Astrocyte (in vitro differentiated cells and primary cell): ENCODE measurements around the gene LAMB4. TPM values are rescaled to one million over a fixed set of nuclear protein-coding genes. Genes with fewer than 3 reads are reported as not detected.

Experiments used
- DNase-seq: peaks from one replicate; pipeline ENCODE4 v3.0.0-alpha.2; 2010; ENCODE audit warnings: low read depth
- FAIRE-seq: peaks from 2 replicates; lab custom pipeline; 2011; peaks lifted over from hg19 to GRCh38; lab: Jason Lieb, UNC
- H2AFZ ChIP-seq: 2 replicates; pipeline ENCODE4 v1.6.0; 2012; ENCODE audit warnings: low read depth, low read length, inconsistent platforms
- H3K27ac ChIP-seq: 2 replicates; pipeline ENCODE4 v1.5.1; 2011; ENCODE audit warnings: low read depth, low read length, inconsistent platforms
- H3K27me3 ChIP-seq: 2 replicates; pipeline ENCODE4 v1.6.0; 2011; ENCODE audit warnings: low read length, inconsistent platforms; ENCODE audit not compliant: insufficient read depth
- H3K36me3 ChIP-seq: 2 replicates; pipeline ENCODE4 v1.5.1; 2011; ENCODE audit warnings: low read length, inconsistent platforms; ENCODE audit not compliant: insufficient read depth
- H3K4me1 ChIP-seq: 2 replicates; pipeline ENCODE4 v1.5.1; 2011; ENCODE audit warnings: low read length, inconsistent platforms; ENCODE audit not compliant: insufficient read depth
- H3K4me2 ChIP-seq: 2 replicates; pipeline ENCODE4 v1.6.0; 2012; ENCODE audit warnings: low read length, inconsistent platforms
- H3K4me3 ChIP-seq: 2 replicates; pipeline ENCODE4 v1.5.1; 2011; ENCODE audit warnings: low read depth, mild to moderate bottlenecking, low read length, inconsistent platforms; ENCODE audit not compliant: insufficient read depth
- H3K79me2 ChIP-seq: 2 replicates; pipeline ENCODE4 v1.6.0; 2012; ENCODE audit warnings: mild to moderate bottlenecking, low read length, inconsistent platforms; ENCODE audit not compliant: insufficient read depth
- H3K9ac ChIP-seq: 2 replicates; pipeline ENCODE4 v1.6.0; 2012; ENCODE audit warnings: mild to moderate bottlenecking, low read length, inconsistent platforms
- H3K9me3 ChIP-seq: 2 replicates; pipeline ENCODE4 v1.5.1; 2012; ENCODE audit warnings: low read depth, mild to moderate bottlenecking, low read length, inconsistent platforms; ENCODE audit not compliant: insufficient read depth
- H4K20me1 ChIP-seq: 2 replicates; pipeline ENCODE4 v1.6.0; 2012; ENCODE audit warnings: low read length, inconsistent platforms; ENCODE audit not compliant: insufficient read depth
- H3K27ac Mint-ChIP-seq: one replicate; pipeline ENCODE4 v1.8.0; 2021; ENCODE audit warnings: mild to moderate bottlenecking, mixed read lengths; ENCODE audit not compliant: unreplicated experiment
- H3K27me3 Mint-ChIP-seq: one replicate; pipeline ENCODE4 v1.8.0; 2021; ENCODE audit warnings: low read depth, mixed read lengths; ENCODE audit not compliant: unreplicated experiment
- H3K36me3 Mint-ChIP-seq: one replicate; pipeline ENCODE4 v1.8.0; 2021; ENCODE audit warnings: low read depth, mixed read lengths; ENCODE audit not compliant: unreplicated experiment
- H3K4me1 Mint-ChIP-seq: one replicate; pipeline ENCODE4 v1.8.0; 2021; ENCODE audit warnings: low read depth, mixed read lengths; ENCODE audit not compliant: unreplicated experiment
- H3K4me3 Mint-ChIP-seq: one replicate; pipeline ENCODE4 v1.8.0; 2021; ENCODE audit warnings: mild to moderate bottlenecking, moderate library complexity, mixed read lengths; ENCODE audit not compliant: unreplicated experiment
- H3K9me3 Mint-ChIP-seq: one replicate; pipeline ENCODE4 v1.8.0; 2021; ENCODE audit warnings: mild to moderate bottlenecking, mixed read lengths; ENCODE audit not compliant: unreplicated experiment
- EZH2 ChIP-seq: IDR thresholded peaks from 2 replicates; pipeline ENCODE4 v1.6.1; 2012; ENCODE audit warnings: mild to moderate bottlenecking, low read length, inconsistent platforms; ENCODE audit not compliant: insufficient read depth
- total RNA-seq: library from RNA; stranded (reverse); gene quantifications from 2 replicates; pipeline ENCODE4 v1.2.1, GENCODE V29; 2021
- TF ChIP-seq, protein P1 (sequence below): IDR thresholded peaks from 2 replicates; pipeline ENCODE4 v1.5.1; 2011; ENCODE audit warnings: low read depth, mild to moderate bottlenecking, inconsistent platforms, low read length, moderate library complexity; ENCODE audit not compliant: insufficient read depth

The LAMB4 gene
- total RNA-seq, 1 donor from 2014 or later = 0.16 TPM

DNA sequence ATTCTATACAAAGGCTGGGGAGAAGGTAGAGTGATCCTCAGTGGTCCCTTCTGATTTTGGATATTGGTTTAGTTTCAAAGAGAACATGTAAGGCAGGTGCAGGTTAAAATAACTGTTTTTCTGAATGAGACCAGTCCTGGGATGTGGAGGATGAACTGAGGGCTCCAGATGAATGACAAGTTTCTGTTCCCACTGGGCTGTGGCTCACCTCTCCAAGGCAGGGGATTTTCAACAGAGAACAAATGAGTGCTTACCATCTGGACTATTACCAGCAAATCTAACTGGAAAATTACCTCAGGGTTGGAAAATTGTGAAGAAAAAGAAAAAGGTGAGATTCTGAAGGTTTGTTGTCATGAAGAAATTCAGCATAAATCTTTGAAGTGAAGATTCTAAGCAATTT is 8.0 kb downstream of the LAMB4 start:
- FAIRE-seq (no peak), DNase-seq (no peak)
- Histone ChIP-seq H3K9me3 (no peaks in the 10 kb centered on the region), H3K4me1 (no peaks in the 10 kb centered on the region), H3K27ac (no peak overlapping the region), H3K4me2 (no peak overlapping the region), H2AFZ (no peak overlapping the region), H3K79me2 (no peaks in the 10 kb centered on the region), H3K27me3 (no peaks in the 10 kb centered on the region), H4K20me1 (no peaks in the 10 kb centered on the region), H3K36me3 (no peaks in the 10 kb centered on the region), H3K4me3 (no peak overlapping the region), H3K9ac (no peak overlapping the region)
- H3K27me3 Mint-ChIP-seq = no peaks in the 10 kb centered on the region
- H3K4me3 Mint-ChIP-seq = no peak overlapping the region
- TF ChIP-seq, protein P1, sequence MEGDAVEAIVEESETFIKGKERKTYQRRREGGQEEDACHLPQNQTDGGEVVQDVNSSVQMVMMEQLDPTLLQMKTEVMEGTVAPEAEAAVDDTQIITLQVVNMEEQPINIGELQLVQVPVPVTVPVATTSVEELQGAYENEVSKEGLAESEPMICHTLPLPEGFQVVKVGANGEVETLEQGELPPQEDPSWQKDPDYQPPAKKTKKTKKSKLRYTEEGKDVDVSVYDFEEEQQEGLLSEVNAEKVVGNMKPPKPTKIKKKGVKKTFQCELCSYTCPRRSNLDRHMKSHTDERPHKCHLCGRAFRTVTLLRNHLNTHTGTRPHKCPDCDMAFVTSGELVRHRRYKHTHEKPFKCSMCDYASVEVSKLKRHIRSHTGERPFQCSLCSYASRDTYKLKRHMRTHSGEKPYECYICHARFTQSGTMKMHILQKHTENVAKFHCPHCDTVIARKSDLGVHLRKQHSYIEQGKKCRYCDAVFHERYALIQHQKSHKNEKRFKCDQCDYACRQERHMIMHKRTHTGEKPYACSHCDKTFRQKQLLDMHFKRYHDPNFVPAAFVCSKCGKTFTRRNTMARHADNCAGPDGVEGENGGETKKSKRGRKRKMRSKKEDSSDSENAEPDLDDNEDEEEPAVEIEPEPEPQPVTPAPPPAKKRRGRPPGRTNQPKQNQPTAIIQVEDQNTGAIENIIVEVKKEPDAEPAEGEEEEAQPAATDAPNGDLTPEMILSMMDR = no peak
- TF ChIP-seq EZH2 = no peak
- H3K9me3 Mint-ChIP-seq = no peaks in the 10 kb centered on the region
- H3K36me3 Mint-ChIP-seq = no peaks in the 10 kb centered on the region
- no peaks in the 10 kb centered on the region for H3K4me1 Mint-ChIP-seq
- H3K27ac Mint-ChIP-seq = no peak overlapping the region

DNA sequence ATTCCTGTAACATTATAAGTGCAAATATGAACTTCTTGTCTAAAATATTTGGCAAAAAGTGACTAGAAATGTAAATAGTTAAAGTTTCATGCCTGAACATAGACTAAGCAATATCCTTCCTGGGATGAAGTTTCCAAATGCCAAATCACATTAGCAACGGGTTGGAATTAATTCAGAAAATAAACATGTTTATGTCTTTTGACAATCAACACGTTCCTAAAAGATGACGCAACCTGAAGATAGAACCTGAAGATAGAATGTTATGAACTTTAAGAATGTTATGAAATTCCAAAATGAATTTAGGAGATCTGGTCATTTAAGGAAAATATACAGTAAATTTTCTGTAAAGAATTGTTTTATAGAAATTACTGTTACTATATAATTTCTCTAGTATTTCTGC is 9.2 kb downstream of the LAMB4 start:
- no peak overlapping the region for H3K4me3 Mint-ChIP-seq

DNA sequence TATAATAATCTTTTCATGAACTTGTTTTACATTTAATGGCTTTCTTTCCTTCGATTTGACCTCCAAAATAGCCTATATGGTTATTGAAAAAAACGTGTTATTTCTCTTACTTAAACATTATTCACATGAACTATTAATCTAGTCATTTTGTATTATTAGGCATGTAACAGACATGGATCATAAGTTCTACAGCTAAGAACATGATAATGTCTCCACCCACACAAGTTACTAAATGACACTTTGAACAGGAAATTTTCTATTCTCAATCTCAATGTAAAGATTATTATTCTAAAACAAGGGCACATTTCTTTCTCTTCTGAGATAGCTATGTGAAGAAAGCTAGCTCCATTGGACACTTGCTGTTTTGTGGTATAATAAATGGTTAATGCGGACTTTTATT is 10.0 kb downstream of the LAMB4 start:
- no peak for TF ChIP-seq EZH2
- TF ChIP-seq, protein P1 = no peak
- Mint-ChIP-seq H3K27ac (no peak overlapping the region), H3K4me3 (no peak overlapping the region), H3K36me3 (no peaks in the 10 kb centered on the region), H3K4me1 (no peaks in the 10 kb centered on the region), H3K9me3 (no peaks in the 10 kb centered on the region), H3K27me3 (no peaks in the 10 kb centered on the region)
- Histone ChIP-seq H3K9me3 (no peaks in the 10 kb centered on the region), H3K4me1 (no peaks in the 10 kb centered on the region), H3K27me3 (no peaks in the 10 kb centered on the region), H2AFZ (no peak overlapping the region), H3K27ac (no peak overlapping the region), H3K9ac (no peak overlapping the region), H3K4me2 (no peak overlapping the region), H4K20me1 (no peaks in the 10 kb centered on the region), H3K36me3 (no peaks in the 10 kb centered on the region), H3K79me2 (no peaks in the 10 kb centered on the region), H3K4me3 (no peak overlapping the region)
- DNase-seq (no peak), FAIRE-seq (no peak)

More for the DNA sequence above, 9.2 kb downstream of the LAMB4 start:
- H3K9me3 Mint-ChIP-seq = no peaks in the 10 kb centered on the region
- no peaks in the 10 kb centered on the region for H4K20me1 ChIP-seq
- no peaks in the 10 kb centered on the region for H3K79me2 ChIP-seq
- no peak overlapping the region for H3K27ac ChIP-seq
- FAIRE-seq = no peak
- H3K27me3 Mint-ChIP-seq = no peaks in the 10 kb centered on the region
- TF ChIP-seq, protein P1 = no peak
- TF ChIP-seq EZH2 = no peak
- H3K4me3 ChIP-seq = no peak overlapping the region
- no peak overlapping the region for H3K4me2 ChIP-seq
- DNase-seq = no peak
- no peak overlapping the region for H3K9ac ChIP-seq
- no peak overlapping the region for H2AFZ ChIP-seq
- no peaks in the 10 kb centered on the region for H3K4me1 ChIP-seq
- no peaks in the 10 kb centered on the region for H3K27me3 ChIP-seq
- no peaks in the 10 kb centered on the region for H3K4me1 Mint-ChIP-seq
- no peaks in the 10 kb centered on the region for H3K36me3 Mint-ChIP-seq
- no peak overlapping the region for H3K27ac Mint-ChIP-seq
- no peaks in the 10 kb centered on the region for H3K9me3 ChIP-seq
- no peaks in the 10 kb centered on the region for H3K36me3 ChIP-seq
